Measurements from ENCODE around the gene ZNF777.

GRCh38 chr7:149397470-149398043, 63.3 kb downstream of the ZNF777 start:
- TF ChIP-seq EZH2 (IDR thresholded peaks at IDR 0.05; ENCODE audit: insufficient read depth, poor library complexity, severe bottlenecking), result no peak
- no peak for TF ChIP-seq EZH2phosphoT487 (IDR thresholded peaks at IDR 0.05; ENCODE audit: insufficient read depth, low read depth)

Data from GM23248 (cell line).